Mucosa of gallbladder (tissue), 1 donor: ENCODE measurements around the gene SPOCK2. TPM values are rescaled to one million over a fixed set of nuclear protein-coding genes. Genes with fewer than 3 reads are reported as not detected.
A peak's percentile ranks its signal among the peaks of the same experiment; 100 is the strongest.
"Not testable (repeated sequence)": the region's sequence is repeated elsewhere in the genome, so short reads cannot be mapped to it uniquely, and the experiment has no call there.

Experiments used
- DNase-seq: peaks from one replicate; pipeline ENCODE4 v3.0.0-alpha.2; 2020; ENCODE audit warnings: low spot score
- total RNA-seq: library from RNA; stranded (reverse); gene quantifications from one replicate; pipeline ENCODE4 v1.2.1, GENCODE V29; 2021
- donor health status: DM: no; HTN: no; CAD: no.

Gene SPOCK2, protein sequence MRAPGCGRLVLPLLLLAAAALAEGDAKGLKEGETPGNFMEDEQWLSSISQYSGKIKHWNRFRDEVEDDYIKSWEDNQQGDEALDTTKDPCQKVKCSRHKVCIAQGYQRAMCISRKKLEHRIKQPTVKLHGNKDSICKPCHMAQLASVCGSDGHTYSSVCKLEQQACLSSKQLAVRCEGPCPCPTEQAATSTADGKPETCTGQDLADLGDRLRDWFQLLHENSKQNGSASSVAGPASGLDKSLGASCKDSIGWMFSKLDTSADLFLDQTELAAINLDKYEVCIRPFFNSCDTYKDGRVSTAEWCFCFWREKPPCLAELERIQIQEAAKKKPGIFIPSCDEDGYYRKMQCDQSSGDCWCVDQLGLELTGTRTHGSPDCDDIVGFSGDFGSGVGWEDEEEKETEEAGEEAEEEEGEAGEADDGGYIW
- total RNA-seq = 250 TPM

- DNase-seq = peak; percentile 49
These were observed at the start of gene SPOCK2 for GRCh38 chr10:72087969-72088888. Gene SPOCK2, minus strand, starts transcription at chr10:72088551. Its CDS starts 223 bp downstream, at chr10:72088328.

- DNase-seq = no peak
These were observed 49.2 kb upstream of the SPOCK2 start for GRCh38 chr10:72137583-72137982.

GRCh38 chr10:72136225-72136624 lies 47.9 kb upstream of the SPOCK2 start:
- not testable (repeated sequence) for DNase-seq

DNA sequence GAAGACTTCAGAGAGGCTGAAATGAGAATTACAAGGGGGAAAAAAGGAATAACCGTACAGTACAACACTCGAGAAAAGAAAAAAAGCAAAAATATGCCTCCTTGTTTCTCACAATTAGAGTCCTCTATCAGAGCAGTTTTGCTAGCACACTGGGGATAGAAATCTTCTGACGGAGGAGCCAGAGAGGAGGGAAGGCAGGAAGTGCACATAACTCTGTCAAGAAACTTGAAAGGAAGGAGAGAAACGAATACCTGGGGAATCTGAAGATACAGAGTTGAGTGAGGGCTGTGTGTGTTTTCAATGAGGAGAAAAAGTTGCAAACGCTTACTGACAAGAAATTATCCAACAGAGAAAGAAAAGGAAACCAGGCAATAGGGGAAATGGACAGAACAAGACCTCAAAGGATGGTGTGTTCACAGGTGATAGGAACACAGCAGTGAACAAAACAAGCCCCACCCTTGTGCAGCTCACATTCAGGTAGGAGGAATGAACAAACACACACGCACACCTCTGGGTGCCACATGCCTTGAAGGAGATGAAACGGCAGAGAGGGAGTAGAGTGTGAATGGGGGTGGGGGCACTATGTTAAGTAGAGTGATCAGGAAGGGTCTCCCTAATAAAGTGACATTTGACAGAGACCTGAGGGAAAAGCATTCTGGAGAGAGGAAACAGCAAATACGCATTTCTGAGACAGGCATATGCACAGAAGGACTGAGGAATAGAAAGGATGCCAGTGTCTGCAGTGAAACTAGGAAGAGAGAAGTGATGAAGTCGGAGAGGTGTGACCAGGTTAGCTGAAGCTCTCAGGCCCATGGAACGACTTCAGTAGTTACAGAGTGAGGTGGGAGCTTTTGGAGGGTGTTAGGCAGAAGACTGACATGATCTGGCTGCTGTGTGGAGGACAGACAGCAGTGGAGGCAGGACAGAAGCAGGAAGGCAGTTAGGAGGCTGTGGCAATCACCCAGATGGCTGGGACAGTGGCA lies 46.7 kb upstream of the SPOCK2 start:
- no peak for DNase-seq

DNA sequence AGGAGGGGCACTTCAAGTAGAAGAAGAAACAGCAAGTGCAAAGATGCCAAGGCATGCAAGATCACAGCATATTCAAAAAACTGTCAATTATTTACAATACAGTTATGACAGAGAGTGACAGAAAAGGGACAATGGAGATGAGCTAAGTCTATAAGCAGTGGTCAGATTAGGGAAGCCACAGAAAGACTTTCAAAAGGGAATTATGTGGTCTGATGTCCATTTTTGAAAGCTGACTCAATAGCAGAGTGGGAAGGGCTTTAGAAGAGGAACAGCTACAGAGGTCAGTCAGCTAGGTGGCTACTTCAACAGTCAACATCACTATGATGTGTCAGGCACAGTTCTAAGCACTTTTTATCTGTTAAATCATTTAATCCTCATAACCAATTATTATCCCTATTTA lies 45.2 kb upstream of the SPOCK2 start:
- no peak for DNase-seq

GRCh38 chr10:72132854-72133253 lies 44.5 kb upstream of the SPOCK2 start:
- no peak for DNase-seq

DNA sequence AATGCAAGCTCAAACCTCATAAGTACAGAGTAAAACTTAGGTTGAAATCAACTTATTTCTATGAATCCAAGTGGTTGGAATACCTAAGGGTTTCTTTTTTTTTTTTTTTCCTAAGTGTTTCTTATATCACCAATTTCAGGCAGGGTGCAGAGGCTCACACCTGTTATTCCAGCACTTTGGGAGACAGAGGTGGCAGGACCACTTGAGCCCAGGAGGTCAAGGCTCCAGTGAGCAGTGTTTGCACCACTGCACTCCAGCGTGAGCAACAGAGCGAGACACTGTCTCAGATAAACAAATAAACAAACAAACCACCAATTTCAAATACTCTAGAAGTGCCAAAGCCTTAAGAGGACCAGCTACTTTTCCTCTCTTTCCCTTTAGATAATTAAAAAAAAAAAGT lies 39.2 kb upstream of the SPOCK2 start:
- DNase-seq = no peak

DNA sequence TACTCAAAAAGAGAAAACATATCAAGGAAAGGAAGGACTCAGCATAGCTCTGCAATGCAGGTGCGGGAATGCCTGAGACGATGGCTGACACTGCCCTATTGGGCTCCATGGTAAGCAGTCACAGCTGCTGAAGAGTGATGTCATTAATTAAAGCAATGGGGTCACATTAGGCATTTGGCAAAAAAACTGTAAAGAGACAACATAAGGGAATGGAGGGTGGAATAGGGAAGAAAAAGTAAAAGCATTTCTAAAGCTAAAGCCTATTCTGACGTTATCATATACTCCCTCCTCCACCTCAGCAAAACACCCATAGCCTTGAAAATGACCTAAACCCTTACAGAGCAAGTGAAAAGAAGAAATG lies 38.5 kb upstream of the SPOCK2 start:
- DNase-seq = no peak

DNA sequence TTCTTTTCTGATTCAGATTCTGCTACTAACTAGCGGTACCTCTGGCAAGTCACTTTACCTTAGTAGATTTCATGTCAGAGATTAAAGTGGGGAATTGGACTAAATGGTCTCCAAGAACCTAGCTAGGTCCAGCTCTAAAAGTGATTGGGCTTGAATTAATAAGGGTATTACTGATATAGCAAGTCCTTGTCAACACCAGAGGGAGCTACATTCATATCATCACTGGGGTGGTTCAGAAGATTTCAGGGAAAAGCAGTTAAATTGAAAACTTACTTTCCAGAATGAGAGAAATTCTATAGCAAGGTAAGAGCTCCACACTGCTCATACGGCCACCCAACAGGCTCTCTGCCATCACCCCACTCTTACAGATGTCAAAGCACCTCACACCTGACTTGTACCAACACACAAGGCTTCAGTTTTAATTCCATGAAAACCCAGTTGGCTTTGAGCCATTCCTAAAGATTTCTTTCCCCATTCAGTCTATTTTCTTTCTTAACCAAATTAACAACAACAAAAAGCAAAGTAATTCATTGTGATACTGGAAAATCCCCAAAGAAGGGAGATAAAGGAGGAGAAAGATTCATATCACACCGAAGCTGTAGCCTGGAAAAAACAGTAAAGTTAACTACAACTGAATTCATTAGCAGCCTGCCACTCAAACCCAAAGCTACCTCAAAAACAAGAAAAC lies 38.0 kb upstream of the SPOCK2 start:
- DNase-seq = no peak

DNA sequence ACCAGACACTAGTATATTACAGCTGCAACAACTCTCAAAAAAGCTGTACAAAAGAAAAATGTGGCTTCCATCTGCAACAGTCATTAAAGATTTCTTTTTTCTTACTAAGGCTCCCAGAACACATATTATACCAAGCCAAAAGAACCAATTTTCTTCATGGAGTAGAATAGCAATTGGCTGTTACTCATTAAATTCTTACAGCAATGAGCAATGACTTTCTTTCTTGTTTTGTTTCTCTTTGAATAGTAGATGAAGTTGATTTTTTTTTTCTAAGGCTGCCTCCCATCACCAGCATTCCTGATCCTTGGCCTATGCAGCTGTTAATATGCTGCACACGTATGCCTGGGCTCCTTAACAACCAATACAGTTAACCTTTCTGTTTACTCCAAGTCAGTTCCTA lies 36.6 kb upstream of the SPOCK2 start:
- DNase-seq = no peak

- no peak for DNase-seq
These were observed 36.0 kb upstream of the SPOCK2 start for GRCh38 chr10:72124381-72124780.

- DNase-seq = no peak
These were observed 35.3 kb upstream of the SPOCK2 start for GRCh38 chr10:72123616-72124015.

GRCh38 chr10:72122221-72122620 lies 33.9 kb upstream of the SPOCK2 start:
- DNase-seq = no peak

DNA sequence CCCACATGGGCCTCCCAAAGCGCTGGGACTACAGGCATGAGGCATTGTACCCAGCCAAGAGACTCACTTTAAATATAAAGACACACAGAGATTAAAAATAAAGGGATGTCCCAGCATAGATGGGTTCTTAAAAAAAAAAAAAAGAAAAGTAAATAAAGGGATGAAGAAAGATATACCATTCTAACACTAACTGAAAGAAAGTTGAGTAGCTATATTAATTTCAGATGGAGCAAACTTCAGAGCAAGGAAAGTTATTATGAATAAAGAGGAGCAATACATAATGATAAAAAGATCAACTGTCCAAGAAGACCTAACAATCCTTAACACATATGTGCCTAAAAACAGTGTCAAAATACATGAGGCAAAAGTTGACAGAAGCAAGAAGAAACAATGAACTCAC lies 33.0 kb upstream of the SPOCK2 start:
- no peak for DNase-seq

DNA sequence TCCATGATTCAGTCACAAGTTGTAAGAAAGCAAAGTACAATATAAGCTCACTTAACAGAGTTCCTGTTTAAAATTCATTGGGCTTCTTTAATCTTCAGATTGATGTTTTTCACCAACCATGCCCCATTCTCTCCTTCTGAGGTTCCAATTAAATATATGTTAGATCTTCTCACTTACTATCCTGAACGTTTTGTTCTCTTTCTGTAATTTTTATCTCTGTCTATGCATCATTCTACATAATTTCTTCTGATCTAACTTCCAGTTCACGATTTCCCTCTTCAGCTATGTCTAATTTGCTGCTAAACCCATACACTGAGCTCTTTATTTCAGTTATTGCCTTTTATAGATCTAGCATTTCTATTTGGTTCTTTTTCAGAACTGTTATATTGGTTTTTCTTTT lies 28.0 kb upstream of the SPOCK2 start:
- DNase-seq = no peak

- DNase-seq = no peak
These were observed 26.5 kb upstream of the SPOCK2 start for GRCh38 chr10:72114706-72115450.

DNA sequence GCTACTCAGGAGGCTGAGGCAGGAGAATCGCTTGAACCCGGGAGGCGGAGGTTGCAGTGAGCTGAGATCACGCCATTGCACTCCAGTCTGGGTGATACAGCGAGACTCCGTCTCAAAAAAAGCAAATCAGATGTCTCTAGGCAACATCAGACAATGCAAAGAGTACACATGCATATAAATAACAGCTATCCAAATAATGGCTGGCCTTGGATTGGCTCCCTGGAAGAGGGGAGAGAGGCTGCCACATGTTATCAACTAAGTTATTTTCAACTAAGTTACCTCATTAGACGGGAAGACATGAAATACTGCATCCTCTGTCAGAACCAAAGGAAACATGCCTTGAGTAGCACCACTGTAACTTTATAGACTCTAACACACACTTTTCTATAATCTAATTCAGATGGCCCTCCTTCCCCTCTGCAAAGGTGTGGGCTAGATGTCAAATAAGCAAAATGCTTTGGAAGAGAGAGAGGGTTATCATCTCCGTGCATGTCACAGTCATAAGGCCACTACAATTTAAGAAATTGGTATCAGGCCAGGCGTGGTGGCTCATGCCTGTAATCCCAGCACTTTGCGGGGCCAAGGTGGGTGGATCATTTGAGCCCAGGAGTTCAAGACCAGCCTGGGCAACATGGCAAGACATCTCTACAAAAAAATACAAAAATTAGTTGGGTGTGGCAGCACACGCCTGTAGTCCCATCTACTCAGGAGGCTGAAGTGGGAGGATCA lies 22.5 kb upstream of the SPOCK2 start:
- no peak for DNase-seq

GRCh38 chr10:72109636-72110157 lies 21.3 kb upstream of the SPOCK2 start:
- no peak for DNase-seq
